ENCODE data around the gene HOXA3.
A peak's percentile ranks its signal among the peaks of the same experiment; 100 is the strongest.

The HOXA3 gene

GRCh38 chr7:27184337-27185012 is 32.1 kb upstream of the HOXA3 start:
- peak overlapping the region; percentile 98 for H3K4me3 ChIP-seq (ENCODE audit: control insufficient read depth, low read depth, low read length)
- DNase-seq (ENCODE audit: low read depth), result no peak
- no peak for TF ChIP-seq CTCF (IDR thresholded peaks at IDR 0.05; ENCODE audit: control insufficient read depth, insufficient read depth, low read depth, low read length, missing control alignments)

GRCh38 chr7:27183682-27184336 is 31.4 kb upstream of the HOXA3 start:
- H3K4me3 ChIP-seq (ENCODE audit: control insufficient read depth, low read depth, low read length), result peak overlapping the region; percentile 98
- no peak for DNase-seq (ENCODE audit: low read depth)
- TF ChIP-seq CTCF (IDR thresholded peaks at IDR 0.05; ENCODE audit: control insufficient read depth, insufficient read depth, low read depth, low read length, missing control alignments), result no peak

- peak overlapping the region; percentile 98 for H3K4me3 ChIP-seq (ENCODE audit: control insufficient read depth, low read depth, low read length)
- TF ChIP-seq CTCF (IDR thresholded peaks at IDR 0.05; ENCODE audit: control insufficient read depth, insufficient read depth, low read depth, low read length, missing control alignments), result no peak
- DNase-seq (ENCODE audit: low read depth), result no peak
These were observed 30.7 kb upstream of the HOXA3 start for GRCh38 chr7:27182861-27183681.

- TF ChIP-seq CTCF (IDR thresholded peaks at IDR 0.05; ENCODE audit: control insufficient read depth, insufficient read depth, low read depth, low read length, missing control alignments), result no peak
- DNase-seq (ENCODE audit: low read depth), result no peak
- H3K4me3 ChIP-seq (ENCODE audit: control insufficient read depth, low read depth, low read length), result peak overlapping the region; percentile 98
These were observed 30.0 kb upstream of the HOXA3 start for GRCh38 chr7:27182285-27182841.

GRCh38 chr7:27181795-27182275 is 29.5 kb upstream of the HOXA3 start:
- H3K4me3 ChIP-seq (ENCODE audit: control insufficient read depth, low read depth, low read length), result peak overlapping the region; percentile 98
- DNase-seq (ENCODE audit: low read depth), result no peak
- TF ChIP-seq CTCF (IDR thresholded peaks at IDR 0.05; ENCODE audit: control insufficient read depth, insufficient read depth, low read depth, low read length, missing control alignments), result peak; percentile 5
